Activated CD4-positive, CD25-positive, alpha-beta regulatory T cell treated with anti-CD3 and anti-CD28 coated beads, Interleukin-2, amount 50 U/mL, for 72 hours (primary cell): ENCODE measurements around the gene IL18R1.
A peak's percentile ranks its signal among the peaks of the same experiment; 100 is the strongest.
"Not testable (repeated sequence)": the region's sequence is repeated elsewhere in the genome, so short reads cannot be mapped to it uniquely, and the experiment has no call there.

Source experiments
- DNase-seq: peaks from one replicate; pipeline ENCODE4 v3.0.0; 2021

Gene IL18R1, protein sequence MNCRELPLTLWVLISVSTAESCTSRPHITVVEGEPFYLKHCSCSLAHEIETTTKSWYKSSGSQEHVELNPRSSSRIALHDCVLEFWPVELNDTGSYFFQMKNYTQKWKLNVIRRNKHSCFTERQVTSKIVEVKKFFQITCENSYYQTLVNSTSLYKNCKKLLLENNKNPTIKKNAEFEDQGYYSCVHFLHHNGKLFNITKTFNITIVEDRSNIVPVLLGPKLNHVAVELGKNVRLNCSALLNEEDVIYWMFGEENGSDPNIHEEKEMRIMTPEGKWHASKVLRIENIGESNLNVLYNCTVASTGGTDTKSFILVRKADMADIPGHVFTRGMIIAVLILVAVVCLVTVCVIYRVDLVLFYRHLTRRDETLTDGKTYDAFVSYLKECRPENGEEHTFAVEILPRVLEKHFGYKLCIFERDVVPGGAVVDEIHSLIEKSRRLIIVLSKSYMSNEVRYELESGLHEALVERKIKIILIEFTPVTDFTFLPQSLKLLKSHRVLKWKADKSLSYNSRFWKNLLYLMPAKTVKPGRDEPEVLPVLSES

DNA sequence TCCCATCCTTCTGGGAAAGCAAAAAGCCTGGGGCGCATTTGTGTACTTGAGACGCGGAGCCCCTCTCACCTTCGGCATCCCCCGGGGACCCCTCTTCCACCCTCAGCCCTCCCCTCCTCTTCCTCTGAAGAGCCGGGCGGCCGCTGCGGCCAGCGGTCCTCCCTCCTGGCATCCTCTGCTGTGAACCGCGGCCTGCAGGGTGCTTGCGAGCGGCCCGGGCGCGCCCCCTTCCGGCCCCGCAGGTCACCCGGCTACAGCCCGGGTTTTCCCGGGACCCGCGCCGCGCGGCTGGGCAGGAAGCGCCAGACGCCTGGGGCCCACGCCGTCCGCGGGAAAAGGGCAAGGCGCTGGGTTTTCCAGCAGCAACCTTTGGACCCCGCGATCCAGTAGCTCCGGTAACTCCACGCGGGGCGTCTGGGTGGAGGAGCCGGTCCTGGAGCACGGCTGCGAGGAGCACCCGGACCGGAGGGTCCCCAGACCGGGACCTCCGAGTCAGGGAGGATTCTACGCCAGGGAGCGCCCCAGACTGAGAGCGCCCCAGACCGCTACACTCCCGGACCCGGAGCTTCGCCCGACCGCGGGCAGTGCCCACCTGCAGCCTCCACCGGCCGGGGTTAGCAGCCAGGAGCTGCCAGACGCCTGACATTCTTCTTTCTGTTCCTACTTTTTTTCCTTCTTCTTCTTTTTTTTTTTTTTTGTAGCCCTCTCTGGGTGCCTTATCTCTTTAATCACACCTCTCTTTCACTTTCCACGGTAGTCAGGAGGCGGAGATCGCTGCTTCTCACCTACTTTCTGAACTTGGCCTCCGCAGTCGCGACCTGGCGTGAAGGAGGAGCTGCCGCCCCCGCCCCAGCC lies at the start of gene IL18R1:
Gene IL18R1, plus strand, starts transcription at position 271 of the 855 bp plus-strand sequence. CDS start 6,865 bp downstream, outside the sequence.
- peak; percentile 80 for DNase-seq

DNA sequence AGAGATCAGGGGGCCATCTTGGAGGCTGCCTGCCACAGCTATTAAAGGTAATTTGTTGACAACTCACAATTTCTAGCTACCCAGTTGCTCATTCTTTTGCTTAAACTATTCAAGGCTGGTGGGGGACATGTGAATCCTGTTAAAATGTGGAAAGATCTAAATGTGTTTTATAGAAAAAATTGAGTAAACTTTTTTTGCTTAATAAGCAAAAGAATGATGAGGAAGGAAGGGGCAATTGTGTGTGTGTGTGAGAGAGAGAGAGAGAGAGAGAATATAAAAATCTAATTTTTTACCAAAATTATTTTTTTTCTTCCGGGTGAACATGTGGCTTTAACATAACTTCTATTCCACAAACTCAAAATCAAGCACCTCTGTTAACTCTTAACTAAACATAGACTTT lies 49.5 kb upstream of the IL18R1 start:
- no peak for DNase-seq

DNA sequence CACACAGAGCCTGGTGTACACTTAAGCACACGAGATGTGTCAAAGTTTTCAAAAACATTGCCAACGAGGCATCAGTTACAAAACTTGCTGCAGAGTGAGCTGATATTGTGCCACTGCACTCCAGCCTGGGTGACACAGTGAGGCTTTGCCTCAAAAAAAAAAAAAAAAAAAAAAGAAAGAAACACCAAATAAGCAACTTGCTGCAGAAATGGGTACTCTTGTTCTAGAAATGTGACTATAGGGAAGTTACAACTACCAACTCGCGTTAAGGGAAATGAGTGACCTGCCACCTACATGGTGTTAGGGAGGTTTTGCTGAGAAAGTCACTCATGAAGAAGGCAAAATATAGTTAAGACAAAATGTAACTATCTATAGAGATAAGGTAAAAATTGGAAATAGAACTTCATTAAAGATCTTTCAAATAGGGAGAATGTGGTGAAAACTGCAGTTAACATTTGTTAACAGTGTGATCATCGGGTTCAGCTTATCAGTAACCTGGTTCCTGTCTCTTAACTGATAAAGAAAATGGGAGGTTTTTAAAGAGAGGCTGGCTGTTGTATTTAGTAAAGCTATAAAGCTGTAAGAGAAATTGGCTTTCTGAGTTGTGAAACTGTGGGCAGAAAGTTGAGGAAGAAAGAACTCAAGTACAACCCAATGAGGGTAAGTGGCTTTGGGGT lies 44.5 kb upstream of the IL18R1 start, which contains the start of gene IL1RL1:
Gene IL1RL1, plus strand, starts transcription at position 600 of the 677 bp plus-strand sequence. CDS start 26,702 bp downstream, outside the sequence.
- DNase-seq: no peak

DNA sequence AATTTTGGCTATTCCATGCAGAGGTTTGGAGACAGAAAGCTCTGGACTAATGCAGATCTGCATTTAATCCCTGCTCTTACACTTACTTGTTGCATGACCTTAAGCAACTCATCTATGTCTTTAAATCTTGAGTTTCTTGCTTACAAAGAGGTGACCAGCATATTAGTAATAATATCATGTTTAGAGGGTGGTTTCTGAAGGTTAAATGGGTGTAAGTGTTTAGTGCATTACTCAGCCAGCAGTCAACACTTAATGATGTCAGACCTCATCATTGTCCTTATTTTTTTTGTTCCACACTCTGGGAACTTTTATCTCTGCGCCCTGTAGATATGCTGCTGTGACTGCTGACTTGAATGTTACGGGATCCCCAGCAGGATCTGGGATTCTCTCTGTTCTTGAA lies 42.6 kb upstream of the IL18R1 start:
- DNase-seq: no peak

DNA sequence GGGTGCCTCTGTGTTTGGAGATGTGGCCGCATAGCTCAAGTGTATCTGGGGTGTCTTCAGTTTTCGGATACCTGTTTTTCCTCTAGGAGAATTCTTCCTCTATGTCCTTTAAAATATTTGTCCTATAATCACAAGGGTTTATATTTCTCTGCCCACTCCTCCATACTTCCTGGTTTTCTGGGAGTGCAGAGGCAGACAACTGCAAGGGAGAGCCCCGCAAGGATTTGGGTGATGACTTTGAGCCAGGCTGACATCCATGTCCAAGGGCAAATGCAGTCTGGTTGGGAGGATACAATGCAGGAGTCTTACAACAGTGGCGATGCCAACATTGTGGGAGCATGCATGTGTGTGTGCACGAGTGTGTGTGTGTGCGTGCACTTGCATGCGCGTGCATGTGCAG lies 42.1 kb upstream of the IL18R1 start:
- DNase-seq: no peak

DNA sequence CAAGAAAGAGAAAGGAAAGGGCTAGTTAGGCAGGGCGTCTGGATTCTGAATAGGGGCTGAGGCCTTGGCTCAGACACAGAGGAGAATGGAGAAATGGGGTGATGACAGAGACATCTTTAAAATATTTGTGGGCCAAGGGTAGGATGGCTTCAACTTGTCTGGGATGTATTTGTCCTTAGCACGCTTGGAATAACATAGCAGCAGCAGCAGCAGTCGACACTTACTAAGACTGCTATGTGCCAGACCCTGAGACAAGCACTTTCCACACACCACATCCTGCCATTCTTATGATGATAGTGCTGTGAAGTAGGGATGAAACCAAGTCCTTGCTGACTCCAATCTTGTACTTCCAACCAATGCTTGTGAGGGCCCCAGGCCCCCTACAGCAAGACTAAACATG lies 41.6 kb upstream of the IL18R1 start:
- DNase-seq: no peak

DNA sequence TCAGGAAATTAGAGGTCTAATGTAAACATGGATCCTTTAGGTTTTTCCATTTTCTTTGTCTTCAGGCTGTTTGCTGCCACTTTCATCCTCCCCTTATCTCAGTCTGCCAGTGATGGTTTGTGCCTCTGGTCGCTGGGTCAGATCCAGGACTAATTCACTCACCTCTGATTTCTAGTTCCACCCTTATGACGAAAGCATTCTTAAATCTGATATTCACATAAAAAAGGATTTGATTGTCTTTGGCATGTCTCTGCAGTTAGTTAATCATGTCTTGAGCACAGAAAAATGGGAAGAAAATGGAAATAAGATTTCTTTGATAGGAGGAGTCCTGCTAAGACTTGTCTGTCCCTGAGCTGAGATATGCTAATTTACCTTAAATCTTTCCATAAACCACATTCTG lies 39.7 kb upstream of the IL18R1 start:
- DNase-seq: no peak

DNA sequence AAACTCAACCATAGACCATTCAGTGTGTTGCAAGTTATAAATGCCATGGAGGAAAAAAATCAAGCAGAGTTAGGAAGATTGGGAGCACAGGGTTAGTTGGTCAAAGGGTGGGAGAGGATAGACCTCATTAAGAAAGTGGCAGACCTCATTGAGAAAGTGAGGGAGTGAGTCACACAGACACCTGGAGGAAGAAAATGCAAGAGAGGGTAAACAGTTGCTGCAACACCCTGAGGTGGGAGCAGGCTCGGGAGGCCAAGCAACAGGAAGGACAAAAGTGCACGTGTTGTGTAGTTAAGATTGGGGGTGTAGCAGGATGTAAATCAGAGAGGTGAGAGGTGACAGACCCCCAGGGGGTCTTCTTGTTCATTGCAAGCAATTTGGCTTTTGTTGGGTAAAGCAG lies 37.9 kb upstream of the IL18R1 start:
- no peak for DNase-seq

DNA sequence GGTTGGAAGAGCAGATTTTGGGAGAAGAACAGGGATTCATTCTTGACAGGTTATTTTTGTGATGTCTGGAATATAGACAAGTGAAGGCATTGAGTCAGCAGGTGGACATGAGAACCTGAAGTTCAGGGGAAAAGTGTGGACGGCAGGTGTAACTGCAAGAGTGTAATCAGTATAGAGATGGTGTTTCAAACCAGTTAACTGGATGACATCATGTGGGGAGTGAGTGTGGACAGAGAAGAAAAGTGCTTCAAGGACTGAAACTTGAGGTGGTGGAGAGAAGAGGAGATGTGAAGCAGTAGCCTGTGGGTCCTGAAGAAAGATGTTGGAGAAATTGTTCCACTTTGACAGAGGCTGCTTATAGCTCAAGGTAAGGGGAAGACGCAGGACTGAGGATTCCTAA lies 37.2 kb upstream of the IL18R1 start:
- DNase-seq: no peak

DNA sequence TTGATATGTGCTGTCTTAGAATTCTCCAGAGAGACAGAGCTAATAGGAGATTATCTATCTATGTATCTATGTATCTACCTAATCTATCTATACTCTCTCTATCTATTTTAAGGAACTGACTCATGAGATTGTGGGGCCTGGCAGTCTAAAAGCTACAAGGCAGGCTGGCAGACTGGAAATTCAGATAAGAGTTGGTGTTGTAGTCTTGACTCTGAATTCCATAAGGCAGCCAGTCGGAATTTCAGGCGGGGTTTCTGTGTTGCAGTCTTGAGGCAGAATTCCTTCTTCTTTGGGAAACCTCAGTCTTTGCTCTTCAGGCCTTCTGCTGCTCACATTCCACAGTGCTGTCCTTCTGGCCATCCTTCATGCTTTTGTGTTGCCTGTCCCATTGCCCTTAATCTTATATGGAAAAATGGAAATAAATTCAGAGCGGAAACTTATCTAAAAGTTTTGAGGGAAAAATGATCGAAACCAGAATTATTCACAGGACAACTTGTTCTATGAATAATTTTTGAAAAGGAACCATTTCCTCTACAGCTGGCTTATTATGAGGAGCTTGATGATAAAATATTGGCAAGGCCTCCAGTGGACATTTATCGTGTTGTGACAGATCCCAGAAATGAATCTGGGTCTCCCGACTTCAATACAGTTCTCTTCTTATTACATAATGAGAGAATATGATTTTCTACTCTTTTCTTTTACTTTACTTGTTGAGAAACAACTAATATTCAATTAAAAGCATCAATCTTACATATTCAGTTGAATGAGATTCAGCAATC lies 33.5 kb upstream of the IL18R1 start:
- DNase-seq: no peak

DNA sequence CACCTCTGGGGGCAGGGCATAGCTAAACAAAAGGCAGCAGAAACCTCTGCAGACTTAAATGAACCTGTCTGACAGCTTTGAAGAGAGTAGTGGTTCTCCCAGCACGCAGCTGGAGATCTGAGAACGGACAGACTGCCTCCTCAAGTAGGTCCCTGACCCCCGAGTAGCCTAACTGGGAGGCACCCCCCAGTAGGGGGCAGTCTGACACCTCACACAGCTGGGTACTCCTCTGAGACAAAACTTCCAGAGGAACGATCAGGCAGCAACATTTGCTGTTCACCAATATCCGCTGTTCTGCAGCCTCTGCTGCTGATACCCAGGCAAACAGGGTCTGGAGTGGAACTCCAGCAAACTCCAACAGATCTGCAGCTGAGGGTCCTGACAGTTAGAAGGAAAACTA lies 30.7 kb upstream of the IL18R1 start:
- DNase-seq: not testable (repeated sequence)

DNA sequence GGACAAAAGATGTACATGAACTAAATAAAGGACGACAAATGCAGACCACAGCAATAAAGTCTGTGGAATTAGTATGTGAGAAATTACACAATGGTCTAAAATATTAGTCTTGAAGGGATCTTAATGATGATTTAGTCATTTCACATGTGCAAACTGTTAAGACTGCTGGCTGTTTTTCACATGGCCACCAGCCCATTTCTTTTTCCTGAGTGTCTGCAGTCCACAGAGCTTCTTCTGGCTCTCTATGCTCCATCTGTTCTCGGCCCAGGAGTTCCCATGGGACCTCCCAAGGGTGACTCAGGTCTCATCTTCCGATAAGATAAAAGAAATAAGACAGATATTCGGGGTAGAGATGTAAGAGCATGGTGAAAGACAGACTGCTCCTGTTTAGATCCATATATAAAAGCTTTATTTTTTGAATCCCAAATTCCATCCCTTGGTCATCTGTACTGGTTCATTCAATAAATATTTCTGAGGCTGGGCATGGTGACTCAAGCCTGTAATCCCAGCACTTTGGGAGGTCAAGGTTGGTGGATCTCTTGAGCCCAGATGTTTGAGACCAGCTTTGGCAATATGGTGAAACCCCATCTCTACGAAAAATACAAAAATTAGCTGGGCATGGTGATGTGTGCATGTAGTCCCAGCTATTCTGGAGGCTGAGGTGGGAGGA lies 24.1 kb upstream of the IL18R1 start:
- no peak for DNase-seq

DNA sequence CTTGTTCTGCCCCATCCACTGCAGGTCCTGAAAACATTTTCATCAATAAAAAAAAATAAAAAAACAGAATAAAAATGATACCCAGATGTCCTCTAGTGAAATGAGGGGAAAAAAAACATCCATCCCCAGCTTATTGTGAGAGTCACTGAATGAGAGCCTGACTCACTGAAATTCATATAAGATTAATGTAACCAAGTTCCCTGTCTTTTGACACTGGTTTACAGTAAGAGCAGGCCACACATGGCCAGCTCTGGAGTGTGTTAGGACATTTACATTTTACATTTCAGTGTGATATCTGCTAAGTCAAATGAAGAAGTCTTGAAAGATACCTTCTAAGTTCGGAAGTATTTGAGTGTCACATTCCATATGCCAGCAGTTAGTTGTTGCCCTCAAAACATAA lies 21.1 kb upstream of the IL18R1 start:
- DNase-seq: no peak

DNA sequence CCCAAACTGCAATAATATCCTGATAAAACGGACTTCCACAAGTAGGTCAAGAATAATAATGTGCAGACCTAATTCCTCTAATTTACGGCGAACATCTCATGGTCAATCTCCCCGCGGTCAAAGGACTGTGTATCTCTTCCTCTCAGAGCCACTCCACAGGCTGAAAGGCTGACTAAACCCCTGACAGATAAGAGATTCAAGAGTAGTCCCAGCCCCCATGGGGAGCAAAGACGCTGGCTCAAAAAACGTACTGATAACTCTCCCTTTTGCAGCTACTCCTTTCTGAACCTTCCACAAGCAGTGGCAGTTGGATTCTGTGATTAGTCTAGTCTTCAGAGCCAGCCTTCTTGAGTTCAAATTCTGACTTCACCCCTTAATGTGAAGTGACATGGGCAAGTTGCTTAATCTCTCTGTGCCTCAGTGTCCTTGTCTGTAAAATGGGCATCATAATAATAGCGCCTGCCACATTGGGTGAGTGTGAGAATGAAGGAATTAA lies 19.7 kb upstream of the IL18R1 start:
- no peak for DNase-seq

DNA sequence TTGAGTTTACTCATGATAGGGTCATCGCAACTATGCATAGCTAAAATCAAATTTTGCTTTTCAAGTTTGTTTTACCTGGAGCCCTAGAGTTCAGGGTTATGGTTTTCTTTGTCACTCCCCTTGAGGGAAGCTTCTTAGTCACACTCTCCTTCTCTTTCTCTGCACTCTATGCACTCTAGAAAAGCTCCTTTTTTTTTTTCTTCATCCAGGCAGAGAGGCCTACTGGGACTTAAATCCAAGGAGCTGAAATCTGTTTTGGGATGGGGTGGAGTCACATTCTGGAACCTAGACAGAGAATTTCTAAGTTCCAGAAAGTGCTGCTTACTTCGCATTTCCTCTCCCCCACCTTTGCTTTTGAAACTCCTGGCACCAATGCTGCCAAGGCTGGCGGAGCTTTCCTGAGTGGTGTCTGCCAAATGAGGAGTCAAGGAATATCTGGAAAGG lies 19.1 kb upstream of the IL18R1 start:
- DNase-seq: no peak

DNA sequence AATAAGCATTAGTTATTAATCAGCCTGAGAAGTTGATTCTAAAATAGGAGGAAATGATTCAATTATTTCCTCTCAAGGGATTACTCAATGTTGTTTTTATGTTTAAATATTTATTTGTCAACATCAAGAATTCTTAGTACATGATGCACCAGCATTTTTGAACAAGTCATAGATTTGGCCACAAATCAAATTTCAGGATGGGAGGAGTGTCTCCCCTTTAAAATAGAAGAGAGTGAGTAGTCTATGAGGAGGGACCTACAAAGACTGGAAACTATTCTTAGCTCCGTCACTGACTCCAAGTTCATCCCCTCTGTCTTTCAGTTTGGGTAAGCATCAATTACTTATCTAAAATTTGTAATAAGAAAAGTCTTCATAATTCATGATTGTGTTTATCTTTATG lies 18.6 kb upstream of the IL18R1 start:
- no peak for DNase-seq

DNA sequence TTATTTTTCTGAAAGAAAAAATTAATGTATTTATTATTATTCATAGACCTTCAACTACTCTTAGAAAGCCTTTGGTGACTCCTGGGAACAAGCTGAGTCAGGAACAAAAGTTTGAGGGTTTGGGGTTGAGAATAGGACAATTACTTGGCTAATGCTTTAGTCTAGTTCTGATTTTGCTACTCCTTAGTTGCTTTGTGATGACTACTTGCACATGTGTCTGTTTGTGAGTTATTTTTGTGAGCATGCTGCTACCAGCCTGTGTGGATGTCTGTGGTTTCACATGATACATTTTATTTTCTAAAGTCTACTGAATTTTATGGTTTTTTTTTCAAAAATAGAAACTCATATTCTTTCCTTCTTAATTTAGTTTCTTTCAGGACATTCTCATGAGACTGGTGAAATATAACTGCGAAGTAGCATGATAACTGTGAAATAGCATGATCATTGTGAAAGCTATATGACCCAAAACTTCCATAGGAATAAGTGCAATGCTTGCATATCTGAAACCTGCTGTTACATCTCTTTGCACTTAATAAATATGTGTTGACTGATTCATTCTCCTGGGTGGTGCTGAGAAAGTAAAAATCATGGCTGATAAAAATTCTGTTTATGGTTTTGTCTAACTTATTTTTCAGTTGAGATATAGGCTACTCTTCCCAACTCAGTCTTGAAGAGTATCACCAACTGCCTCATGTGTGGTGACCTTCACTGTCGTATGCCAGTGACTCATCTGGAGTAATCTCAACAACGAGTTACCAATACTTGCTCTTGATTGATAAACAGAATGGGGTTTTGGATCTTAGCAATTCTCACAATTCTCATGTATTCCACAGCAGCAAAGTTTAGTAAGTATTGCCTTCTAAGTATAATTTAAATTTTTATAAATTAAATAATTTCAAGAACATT lies 17.9 kb upstream of the IL18R1 start:
- no peak for DNase-seq

DNA sequence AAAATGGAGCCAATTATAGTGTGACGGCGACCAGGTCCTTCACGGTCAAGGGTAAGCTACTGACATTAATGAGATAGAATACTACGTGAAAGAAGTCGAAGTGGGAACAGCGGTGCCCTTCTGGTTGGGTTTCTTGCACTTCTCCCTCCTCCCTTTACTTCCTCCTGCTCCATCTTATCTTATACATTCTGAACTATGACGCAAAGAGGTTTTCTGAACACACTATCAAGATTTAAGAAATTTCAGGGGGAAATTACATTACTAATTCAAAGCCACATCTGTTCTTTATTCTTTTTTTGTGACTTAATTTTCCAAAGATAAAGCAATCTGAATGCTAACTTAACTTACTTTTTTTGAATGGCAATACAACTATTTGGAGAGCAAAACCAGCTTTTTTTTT lies 14.8 kb upstream of the IL18R1 start:
- DNase-seq: no peak

DNA sequence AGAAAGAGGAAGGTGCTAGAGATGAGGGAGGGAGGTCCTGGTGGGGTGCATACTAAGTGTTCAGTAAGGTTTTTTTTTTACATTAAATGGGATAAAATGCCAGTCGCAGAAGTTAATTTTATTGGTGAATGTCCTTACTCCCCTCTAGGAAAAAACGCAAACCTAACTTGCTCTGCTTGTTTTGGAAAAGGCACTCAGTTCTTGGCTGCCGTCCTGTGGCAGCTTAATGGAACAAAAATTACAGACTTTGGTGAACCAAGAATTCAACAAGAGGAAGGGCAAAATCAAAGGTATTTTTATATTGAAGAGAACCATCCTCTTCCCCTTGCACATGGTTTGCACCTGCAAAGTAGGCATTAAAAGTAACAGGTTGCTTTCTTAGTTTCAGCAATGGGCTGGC lies 12.7 kb upstream of the IL18R1 start:
- DNase-seq: no peak

DNA sequence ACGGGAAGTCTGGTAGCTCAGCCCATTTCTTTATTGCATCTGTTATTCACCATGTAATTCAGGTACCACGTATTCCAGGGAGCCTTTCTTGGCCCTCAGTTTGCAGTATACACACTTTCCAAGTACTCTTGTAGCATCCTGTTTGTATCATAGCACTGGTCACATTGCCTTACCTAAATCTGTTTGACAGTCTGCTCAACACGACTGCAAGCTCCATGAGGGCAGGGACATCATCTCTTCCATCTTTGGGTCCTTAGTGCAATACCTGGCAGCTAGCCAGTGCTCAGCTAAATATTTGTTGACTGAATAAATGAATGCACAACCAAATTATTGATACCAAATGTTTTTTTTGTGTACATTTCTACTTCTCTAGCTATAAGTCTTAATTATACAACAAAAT lies 11.2 kb upstream of the IL18R1 start:
- no peak for DNase-seq
